HepG2 (cell line): Measurements from ENCODE around the gene ABHD2. TPM values are rescaled to one million over a fixed set of nuclear protein-coding genes. Genes with fewer than 3 reads are reported as not detected.

ENCODE experiments used
- AHR ChIP-seq: IDR thresholded peaks from 2 replicates; pipeline ENCODE4 v1.6.1; 2018; ENCODE audit warnings: missing genetic modification reagents, missing compliant biosample characterization
- BRCA1 ChIP-seq: sonication (generic); formaldehyde crosslinking; IDR thresholded peaks from 2 replicates; pipeline ENCODE4 v1.4.0; 2020; ENCODE audit warnings: missing genetic modification reagents
- EHMT2 ChIP-seq: fragments of 200-600 bp; sonication (generic); IDR thresholded peaks from 2 replicates; pipeline ENCODE4 v1.7.0; 2017; ENCODE audit warnings: antibody characterized with exemption, low read depth, low read length, borderline replicate concordance
- GZF1 ChIP-seq: sonication (generic); formaldehyde crosslinking; IDR thresholded peaks from 2 replicates; pipeline ENCODE4 v1.5.1; 2020; ENCODE audit warnings: mild to moderate bottlenecking, missing genetic modification reagents
- IKZF1 ChIP-seq: fragments of 450-650 bp; IDR thresholded peaks from 2 replicates; pipeline ENCODE4 v1.7.1; 2016
- KAT2B ChIP-seq: fragments of 150-350 bp; IDR thresholded peaks from 2 replicates; pipeline ENCODE4 v1.6.1; 2014; ENCODE audit warnings: low read depth, low read length, borderline replicate concordance
- NCOA5 ChIP-seq: sonication (generic); formaldehyde crosslinking; IDR thresholded peaks from 2 replicates; pipeline ENCODE4 v1.4.0; 2020; ENCODE audit warnings: missing genetic modification reagents
- NONO ChIP-seq, 2 experiments: fragments of 450-650 bp in 1 of 2; sonication (generic) in 1 of 2; formaldehyde crosslinking in 1 of 2; IDR thresholded peaks in 1 of 2; conservative IDR thresholded peaks in 1 of 2; 2 replicates each; pipeline versions ENCODE4 v1.6.1 to v1.8.0; 2017 to 2022; ENCODE audit warnings: mild to moderate bottlenecking in 1 of 2, missing genetic modification reagents in 1 of 2, moderate library complexity in 1 of 2
- PHF20 ChIP-seq: sonication (generic); formaldehyde crosslinking; IDR thresholded peaks from 2 replicates; pipeline ENCODE4 v1.5.0; 2020; ENCODE audit warnings: mild to moderate bottlenecking, missing genetic modification reagents
- PPARG ChIP-seq: conservative IDR thresholded peaks from 2 replicates; pipeline ENCODE4 v1.6.1; 2016; ENCODE audit warnings: missing biosample characterization, missing genetic modification reagents
- STAG1 ChIP-seq: sonication (generic); formaldehyde crosslinking; IDR thresholded peaks from 2 replicates; pipeline ENCODE4 v1.4.0; 2020; ENCODE audit warnings: missing genetic modification reagents
- TSC22D2 ChIP-seq: sonication (generic); formaldehyde crosslinking; IDR thresholded peaks from 2 replicates; pipeline ENCODE4 v1.5.1; 2020; ENCODE audit warnings: missing genetic modification reagents, mild to moderate bottlenecking, borderline replicate concordance
- U2AF1 ChIP-seq: fragments of 200-400 bp; formaldehyde crosslinking; optimal IDR thresholded peaks from 2 replicates; pipeline ENCODE3; 2017; ENCODE audit warnings: mild to moderate bottlenecking, low read depth, low read length
- ZNF282 ChIP-seq: fragments of 450-650 bp; IDR thresholded peaks from 2 replicates; pipeline ENCODE4 v1.6.1; 2018; ENCODE audit not compliant: partially characterized antibody
- ZNF317 ChIP-seq: sonication (generic); formaldehyde crosslinking; IDR thresholded peaks from 2 replicates; pipeline ENCODE4 v1.5.0; 2020; ENCODE audit warnings: mild to moderate bottlenecking, missing genetic modification reagents
- ZSCAN30 ChIP-seq: sonication (generic); formaldehyde crosslinking; IDR thresholded peaks from 2 replicates; pipeline ENCODE4 v1.5.0; 2020; ENCODE audit warnings: mild to moderate bottlenecking, missing genetic modification reagents
- polyA plus RNA-seq, 8 experiments: library from polyadenylated mRNA; depleted of rRNA in 3 of 8; stranded (reverse) in 7 of 8; unstranded in 1 of 8; fragments of >200 nt; fragmentation: Illumina TruSeq in 4 of 8; extraction: Trizol in 4 of 8; gene quantifications; 2 replicates each; pipeline versions ENCODE4 v1.2.1 to v1.2.3, GENCODE V29; 2011 to 2016; ENCODE audit warnings: low read depth in 4 of 8, missing spikeins in 1 of 8, mixed read lengths in 1 of 8; ENCODE audit not compliant: insufficient read depth in 1 of 8
- total RNA-seq, 5 experiments: library from RNA; depleted of rRNA; stranded (reverse); fragments of >200 nt; fragmentation: Illumina TruSeq; extraction: Trizol; gene quantifications; 2 replicates each; pipeline ENCODE4 v1.2.3, GENCODE V29; 2016; ENCODE audit warnings: low read depth in 1 of 5
- TF ChIP-seq, protein P1 (sequence below): sonication (generic); formaldehyde crosslinking; IDR thresholded peaks from 2 replicates; pipeline ENCODE4 v1.9.0; 2021; ENCODE audit warnings: missing genetic modification reagents, borderline replicate concordance
- TF ChIP-seq, protein P2 (sequence below): sonication (generic); formaldehyde crosslinking; IDR thresholded peaks from 2 replicates; pipeline ENCODE4 v1.5.0; 2020; ENCODE audit warnings: missing genetic modification reagents
- TF ChIP-seq, protein P3 (sequence below): IDR thresholded peaks from 2 replicates; pipeline ENCODE4 v1.6.1; 2012; ENCODE audit warnings: low read depth, low read length, improper control_type of control experiment
- TF ChIP-seq, protein P4 (sequence below): fragments of 450-650 bp; IDR thresholded peaks from 2 replicates; pipeline ENCODE4 v1.6.1; 2017; ENCODE audit warnings: mild to moderate bottlenecking

ABHD2 gene
- total and polyA plus RNA-seq, 2 of the 13 experiments (the other 11 are each of a cell fraction or from before 2014, with no cell fraction given) = 14.8 to 22.4 TPM

DNA sequence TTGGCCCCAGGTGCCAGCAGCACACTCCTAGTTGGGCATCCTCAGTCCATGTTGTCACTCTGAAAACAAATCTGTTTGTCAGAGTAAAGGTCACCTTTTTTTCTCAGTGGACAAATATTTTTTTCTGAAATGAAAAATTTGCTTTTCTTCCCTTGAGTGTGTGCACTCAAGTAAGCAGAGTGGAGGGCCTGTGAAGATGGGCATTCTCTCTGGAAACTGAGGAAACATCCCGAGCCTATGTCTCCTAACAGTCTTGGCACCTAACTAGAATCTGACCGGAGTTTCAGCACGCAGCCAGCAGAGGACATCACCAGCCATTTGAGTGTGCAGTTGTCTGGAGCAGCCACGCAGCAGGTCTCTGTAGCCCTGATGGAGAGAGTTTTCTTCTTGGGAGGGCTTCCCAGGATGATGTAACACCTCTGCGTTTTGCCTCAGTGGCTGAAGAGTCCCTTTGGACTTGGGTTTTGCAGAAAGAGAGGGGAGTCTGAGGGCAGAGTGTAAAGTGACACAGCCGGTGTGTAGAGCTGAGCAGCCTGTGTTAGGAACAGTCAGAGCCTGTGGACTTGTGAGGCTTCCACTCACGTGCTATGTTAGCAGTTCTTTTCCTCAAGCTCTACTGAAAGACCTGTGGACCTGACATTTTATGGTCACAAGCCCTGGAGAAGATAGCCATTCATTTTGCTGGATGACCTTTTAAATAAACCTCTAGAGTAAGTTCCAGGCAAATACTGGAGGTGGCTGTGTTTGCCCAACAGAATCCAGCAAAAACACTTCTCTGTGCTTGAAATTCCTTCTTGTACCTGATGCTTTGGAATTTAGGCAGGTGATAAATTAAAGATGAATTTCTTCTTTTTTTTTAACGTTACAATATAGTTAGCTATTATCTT is 51.6 kb downstream of the ABHD2 start (continued):
- no peak for TF ChIP-seq ZNF317 (CRISPR knock-in tag)
- TF ChIP-seq EHMT2 = no peak
- no peak for TF ChIP-seq AHR (CRISPR knock-in tag)
- TF ChIP-seq ZNF282 = no peak
- TF ChIP-seq, protein P1, sequence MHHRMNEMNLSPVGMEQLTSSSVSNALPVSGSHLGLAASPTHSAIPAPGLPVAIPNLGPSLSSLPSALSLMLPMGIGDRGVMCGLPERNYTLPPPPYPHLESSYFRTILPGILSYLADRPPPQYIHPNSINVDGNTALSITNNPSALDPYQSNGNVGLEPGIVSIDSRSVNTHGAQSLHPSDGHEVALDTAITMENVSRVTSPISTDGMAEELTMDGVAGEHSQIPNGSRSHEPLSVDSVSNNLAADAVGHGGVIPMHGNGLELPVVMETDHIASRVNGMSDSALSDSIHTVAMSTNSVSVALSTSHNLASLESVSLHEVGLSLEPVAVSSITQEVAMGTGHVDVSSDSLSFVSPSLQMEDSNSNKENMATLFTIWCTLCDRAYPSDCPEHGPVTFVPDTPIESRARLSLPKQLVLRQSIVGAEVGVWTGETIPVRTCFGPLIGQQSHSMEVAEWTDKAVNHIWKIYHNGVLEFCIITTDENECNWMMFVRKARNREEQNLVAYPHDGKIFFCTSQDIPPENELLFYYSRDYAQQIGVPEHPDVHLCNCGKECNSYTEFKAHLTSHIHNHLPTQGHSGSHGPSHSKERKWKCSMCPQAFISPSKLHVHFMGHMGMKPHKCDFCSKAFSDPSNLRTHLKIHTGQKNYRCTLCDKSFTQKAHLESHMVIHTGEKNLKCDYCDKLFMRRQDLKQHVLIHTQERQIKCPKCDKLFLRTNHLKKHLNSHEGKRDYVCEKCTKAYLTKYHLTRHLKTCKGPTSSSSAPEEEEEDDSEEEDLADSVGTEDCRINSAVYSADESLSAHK (CRISPR knock-in tag) = no peak
- TF ChIP-seq U2AF1 = no peak
- TF ChIP-seq GZF1 = no peak
- TF ChIP-seq ZSCAN30 (CRISPR knock-in tag) = no peak
- no peak for TF ChIP-seq KAT2B
- TF ChIP-seq BRCA1 (CRISPR knock-in tag) = no peak
- TF ChIP-seq TSC22D2 (CRISPR knock-in tag) = 0 out of 2 replicates have a peak, but pooled peaks have one; percentile 22
- TF ChIP-seq, protein P2, sequence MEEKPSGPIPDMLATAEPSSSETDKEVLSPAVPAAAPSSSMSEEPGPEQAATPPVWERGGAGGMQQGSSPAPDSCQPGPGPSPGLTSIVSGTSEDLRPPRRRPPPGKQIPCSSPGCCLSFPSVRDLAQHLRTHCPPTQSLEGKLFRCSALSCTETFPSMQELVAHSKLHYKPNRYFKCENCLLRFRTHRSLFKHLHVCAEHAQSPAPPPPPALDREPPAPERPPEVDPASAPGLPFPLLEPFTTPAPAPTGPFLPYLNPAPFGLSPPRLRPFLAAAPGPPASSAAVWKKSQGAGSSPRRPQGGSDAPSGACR (CRISPR knock-in tag) = 0 out of 2 replicates have a peak, but pooled peaks have one; percentile 6
- TF ChIP-seq PPARG (CRISPR knock-in tag) = peak; percentile 76
- TF ChIP-seq IKZF1 = no peak
- TF ChIP-seq, protein P3, sequence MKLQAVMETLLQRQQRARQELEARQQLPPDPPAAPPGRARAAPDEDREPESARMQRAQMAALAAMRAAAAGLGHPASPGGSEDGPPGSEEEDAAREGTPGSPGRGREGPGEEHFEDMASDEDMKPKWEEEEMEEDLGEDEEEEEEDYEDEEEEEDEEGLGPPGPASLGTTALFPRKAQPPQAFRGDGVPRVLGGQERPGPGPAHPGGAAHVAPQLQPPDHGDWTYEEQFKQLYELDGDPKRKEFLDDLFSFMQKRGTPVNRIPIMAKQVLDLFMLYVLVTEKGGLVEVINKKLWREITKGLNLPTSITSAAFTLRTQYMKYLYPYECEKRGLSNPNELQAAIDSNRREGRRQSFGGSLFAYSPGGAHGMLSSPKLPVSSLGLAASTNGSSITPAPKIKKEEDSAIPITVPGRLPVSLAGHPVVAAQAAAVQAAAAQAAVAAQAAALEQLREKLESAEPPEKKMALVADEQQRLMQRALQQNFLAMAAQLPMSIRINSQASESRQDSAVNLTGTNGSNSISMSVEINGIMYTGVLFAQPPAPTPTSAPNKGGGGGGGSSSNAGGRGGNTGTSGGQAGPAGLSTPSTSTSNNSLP = no peak
- TF ChIP-seq NCOA5 (CRISPR knock-in tag) = no peak
- TF ChIP-seq STAG1 (CRISPR knock-in tag) = peak; percentile 5
- TF ChIP-seq NONO (IDR thresholded peaks at IDR 0.05) = no peak
- no peak for TF ChIP-seq NONO (CRISPR knock-in tag; conservative IDR thresholded peaks at IDR 0.05)
- TF ChIP-seq PHF20 (CRISPR knock-in tag) = no peak
- TF ChIP-seq, protein P4, sequence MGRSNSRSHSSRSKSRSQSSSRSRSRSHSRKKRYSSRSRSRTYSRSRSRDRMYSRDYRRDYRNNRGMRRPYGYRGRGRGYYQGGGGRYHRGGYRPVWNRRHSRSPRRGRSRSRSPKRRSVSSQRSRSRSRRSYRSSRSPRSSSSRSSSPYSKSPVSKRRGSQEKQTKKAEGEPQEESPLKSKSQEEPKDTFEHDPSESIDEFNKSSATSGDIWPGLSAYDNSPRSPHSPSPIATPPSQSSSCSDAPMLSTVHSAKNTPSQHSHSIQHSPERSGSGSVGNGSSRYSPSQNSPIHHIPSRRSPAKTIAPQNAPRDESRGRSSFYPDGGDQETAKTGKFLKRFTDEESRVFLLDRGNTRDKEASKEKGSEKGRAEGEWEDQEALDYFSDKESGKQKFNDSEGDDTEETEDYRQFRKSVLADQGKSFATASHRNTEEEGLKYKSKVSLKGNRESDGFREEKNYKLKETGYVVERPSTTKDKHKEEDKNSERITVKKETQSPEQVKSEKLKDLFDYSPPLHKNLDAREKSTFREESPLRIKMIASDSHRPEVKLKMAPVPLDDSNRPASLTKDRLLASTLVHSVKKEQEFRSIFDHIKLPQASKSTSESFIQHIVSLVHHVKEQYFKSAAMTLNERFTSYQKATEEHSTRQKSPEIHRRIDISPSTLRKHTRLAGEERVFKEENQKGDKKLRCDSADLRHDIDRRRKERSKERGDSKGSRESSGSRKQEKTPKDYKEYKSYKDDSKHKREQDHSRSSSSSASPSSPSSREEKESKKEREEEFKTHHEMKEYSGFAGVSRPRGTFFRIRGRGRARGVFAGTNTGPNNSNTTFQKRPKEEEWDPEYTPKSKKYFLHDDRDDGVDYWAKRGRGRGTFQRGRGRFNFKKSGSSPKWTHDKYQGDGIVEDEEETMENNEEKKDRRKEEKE = no peak
